HCT116 (cell line): ENCODE results near the gene ASCL1.

ENCODE experiments used
- CBX3 ChIP-seq: IDR thresholded peaks from 2 replicates; pipeline ENCODE4 v1.6.1; 2012; ENCODE audit warnings: low read depth
- CTCF ChIP-seq, 3 experiments: fragments of 200-600 bp in 1 of 3; sonication (generic) in 1 of 3; IDR thresholded peaks in 2 of 3; conservative IDR thresholded peaks in 1 of 3; 2 replicates each; pipeline ENCODE4 v1.5.1; 2012 to 2017; ENCODE audit warnings: low read depth in 2 of 3, low read length in 2 of 3, antibody characterized with exemption in 1 of 3, borderline replicate concordance in 1 of 3, control low read depth in 1 of 3, mild to moderate bottlenecking in 1 of 3, mixed read lengths in 1 of 3, mixed run types in 1 of 3, moderate library complexity in 1 of 3; ENCODE audit not compliant: insufficient read depth in 1 of 3
- POLR2A ChIP-seq: IDR thresholded peaks from 2 replicates; pipeline ENCODE4 v1.7.0; 2011; ENCODE audit warnings: borderline replicate concordance; ENCODE audit not compliant: insufficient read depth, insufficient read length; ENCODE audit errors: extremely low read depth
- POLR2AphosphoS5 ChIP-seq: IDR thresholded peaks from 2 replicates; pipeline ENCODE4 v1.6.1; 2011; ENCODE audit warnings: mild to moderate bottlenecking, low read depth, low read length, moderate library complexity
- SIN3A ChIP-seq: IDR thresholded peaks from 2 replicates; pipeline ENCODE4 v1.6.1; 2012; ENCODE audit warnings: low read depth
- SP1 ChIP-seq: IDR thresholded peaks from 2 replicates; pipeline ENCODE4 v1.6.1; 2012; ENCODE audit warnings: low read depth
- SRF ChIP-seq: IDR thresholded peaks from 2 replicates; pipeline ENCODE4 v1.6.1; 2012; ENCODE audit warnings: low read depth
- ZBTB33 ChIP-seq: IDR thresholded peaks from 2 replicates; pipeline ENCODE4 v1.6.1; 2011; ENCODE audit warnings: mild to moderate bottlenecking, low read length, moderate library complexity; ENCODE audit not compliant: insufficient replicate concordance; ENCODE audit errors: extremely low read depth
- TF ChIP-seq, protein P1 (sequence below): IDR thresholded peaks from 2 replicates; pipeline ENCODE4 v1.6.1; 2012

DNA sequence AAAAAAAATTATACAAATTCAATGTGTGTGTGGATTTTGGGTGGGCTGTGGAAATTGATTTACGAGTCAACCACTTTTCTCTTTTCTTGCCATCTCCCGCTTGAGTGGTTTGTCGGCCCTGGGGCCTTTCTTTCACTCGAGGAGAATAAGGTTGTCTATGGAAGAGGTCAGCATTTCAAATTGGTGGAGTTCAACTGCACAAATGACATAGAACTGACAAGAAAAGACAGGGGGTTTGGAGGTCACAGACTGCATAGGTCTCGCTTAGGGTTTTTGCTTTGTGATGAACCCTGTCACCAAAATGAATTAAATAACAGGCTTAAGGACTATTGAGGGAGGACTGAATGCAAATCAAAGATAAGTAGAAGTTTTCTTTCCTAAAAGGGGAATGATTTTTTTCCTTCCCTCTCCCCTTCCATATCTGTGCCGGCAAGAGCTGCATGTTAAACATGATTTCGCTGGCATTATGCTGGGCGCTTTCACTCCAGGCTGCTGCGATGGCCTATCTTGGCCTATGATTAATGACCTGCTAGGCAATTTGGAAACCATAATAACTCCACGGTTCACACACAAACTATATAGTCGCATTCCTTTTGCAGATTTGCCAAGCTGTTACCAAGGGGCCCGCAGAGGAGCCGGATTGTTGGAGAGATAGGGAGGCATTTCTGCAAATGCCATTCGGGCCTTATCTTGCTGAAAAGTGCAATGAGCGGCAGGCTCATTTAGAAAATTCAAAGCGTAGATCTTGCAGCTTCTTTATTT, 20.7 kb downstream of the ASCL1 start:
- TF ChIP-seq SP1, result no peak
- no peak for TF ChIP-seq CTCF (IDR thresholded peaks at IDR 0.05 in 2 of 3, conservative IDR thresholded peaks at IDR 0.05 in 1 of 3; ENCODE audit: borderline replicate concordance in 1 of 3, insufficient read depth in 1 of 3, low read depth in 2 of 3, low read length in 2 of 3)
- no peak for TF ChIP-seq SRF
- no peak for TF ChIP-seq CBX3
- TF ChIP-seq SIN3A, result no peak
- TF ChIP-seq POLR2A, result no peak
- TF ChIP-seq ZBTB33, result no peak
- TF ChIP-seq POLR2AphosphoS5, result no peak
- TF ChIP-seq, protein P1, sequence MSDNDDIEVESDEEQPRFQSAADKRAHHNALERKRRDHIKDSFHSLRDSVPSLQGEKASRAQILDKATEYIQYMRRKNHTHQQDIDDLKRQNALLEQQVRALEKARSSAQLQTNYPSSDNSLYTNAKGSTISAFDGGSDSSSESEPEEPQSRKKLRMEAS, result no peak
